Tibial nerve (tissue), 4 donors: Measurements from ENCODE around the gene SEPTIN1. TPM values are rescaled to one million over a fixed set of nuclear protein-coding genes. Genes with fewer than 3 reads are reported as not detected.

Experiments used
- DNase-seq, 2 donors: peaks; one replicate each; pipeline ENCODE4 v3.0.0-alpha.2; 2019; ENCODE audit warnings: low spot score in 2 of 2
- H3K27ac ChIP-seq, 4 donors: fragments of 200-600 bp; sonication (generic) in 3 of 4; one replicate each; pipeline ENCODE4 v1.5.1; 2017 to 2019; ENCODE audit warnings: mild to moderate bottlenecking in 1 of 4
- H3K27me3 ChIP-seq, 2 donors: fragments of 200-600 bp; sonication (generic) in 1 of 2; one replicate each; pipeline versions ENCODE4 v1.5.1 to v1.6.0; 2017 to 2019
- H3K36me3 ChIP-seq, 3 donors: fragments of 200-600 bp; sonication (generic); one replicate each; pipeline ENCODE4 v1.5.1; 2018 to 2019
- H3K4me1 ChIP-seq, 4 donors: fragments of 200-600 bp; sonication (generic) in 3 of 4; one replicate each; pipeline ENCODE4 v1.5.1; 2017 to 2019
- H3K4me3 ChIP-seq, 4 donors: fragments of 200-600 bp; sonication (generic) in 3 of 4; one replicate each; pipeline ENCODE4 v1.5.1; 2017 to 2019; ENCODE audit warnings: mild to moderate bottlenecking in 1 of 4, moderate library complexity in 1 of 4
- H3K9me3 ChIP-seq, 4 donors: fragments of 200-600 bp; sonication (generic) in 3 of 4; one replicate each; pipeline ENCODE4 v1.5.1; 2017 to 2019
- EP300 ChIP-seq, 2 donors: sonication (generic); formaldehyde crosslinking; IDR thresholded peaks; one replicate each; pipeline ENCODE4 v1.6.1; 2017; ENCODE audit warnings: antibody characterized with exemption in 2 of 2, mild to moderate bottlenecking in 1 of 2
- POLR2A ChIP-seq, 2 donors: fragments of 450-650 bp; IDR thresholded peaks; one replicate each; pipeline ENCODE4 v1.6.1; 2017; ENCODE audit warnings: antibody characterized with exemption in 2 of 2, mild to moderate bottlenecking in 2 of 2, moderate library complexity in 2 of 2
- WGBS, 2 donors: methylation state at CpG; one replicate each; pipeline ENCODE4 v1.1.5; 2018; 5-methylcytosine and 5-hydroxymethylcytosine counted together
- total RNA-seq, 4 donors: library from RNA; depleted of rRNA; stranded (reverse); fragments of >200 nt; gene quantifications; one replicate each; pipeline ENCODE4 v1.1.0, GENCODE V29; 2016
- TF ChIP-seq, protein P1 (sequence below), 5 experiments: fragments of 200-600 bp in 3 of 5; fragments of 450-650 bp in 2 of 5; sonication (generic) in 3 of 5; IDR thresholded peaks; one replicate each; pipeline ENCODE4 v1.5.1; 2016 to 2019; ENCODE audit warnings: antibody characterized with exemption in 5 of 5, mild to moderate bottlenecking in 3 of 5, moderate library complexity in 2 of 5

The SEPTIN1 gene
- total RNA-seq, 4 donors from 2014 or later: 1.4 to 4.8 (median 3.6) TPM; not detected in 1

DNA sequence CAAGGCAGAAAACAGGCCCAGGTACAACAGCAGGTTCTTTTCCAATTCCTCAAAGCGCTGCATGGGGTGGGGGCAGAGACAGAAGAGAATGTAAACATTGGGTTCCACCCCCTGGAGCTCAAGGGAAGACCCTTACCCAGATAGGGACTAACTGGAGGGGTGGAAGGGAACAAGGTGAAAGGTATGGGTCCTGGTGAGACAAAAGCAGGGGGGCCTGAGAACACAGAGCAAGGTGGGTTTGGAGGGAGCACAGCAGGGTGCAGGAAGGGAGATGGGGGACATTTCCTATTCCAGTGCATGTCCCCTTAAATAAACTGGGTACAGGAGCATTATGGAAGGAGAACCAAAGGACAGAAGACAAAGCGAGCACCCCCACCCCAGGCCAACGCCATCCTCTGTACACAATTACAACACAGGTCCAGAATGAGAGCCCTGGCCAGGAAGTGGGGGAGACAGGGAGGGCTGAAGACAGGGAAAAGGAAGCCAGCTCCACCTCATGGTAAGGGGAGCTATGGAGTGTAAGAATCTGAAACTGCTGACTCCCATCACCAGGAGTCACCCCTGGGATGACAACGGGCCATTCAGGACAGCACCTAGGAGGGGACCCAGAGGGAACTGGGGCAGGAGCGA is 25.2 kb downstream of the SEPTIN1 start:
- Histone ChIP-seq H3K4me3 (no peak overlapping the region), H3K36me3 (peaks cover 3 to 69% (median 12%) of the 10 kb centered on the region in 3 donors), H3K27me3 (no peaks in the 10 kb centered on the region), H3K9me3 (no peaks in the 10 kb centered on the region), H3K4me1 (peaks cover 0 to 48% (median 24%) of the 10 kb centered on the region in 4 donors), H3K27ac (peak overlapping the region in 1 of 4 donors; percentile 97)
- WGBS, 2 donors: 64 to 74% methylated on average over 5 of the region's 5 CpGs
- no peak for DNase-seq
- TF ChIP-seq, protein P1, sequence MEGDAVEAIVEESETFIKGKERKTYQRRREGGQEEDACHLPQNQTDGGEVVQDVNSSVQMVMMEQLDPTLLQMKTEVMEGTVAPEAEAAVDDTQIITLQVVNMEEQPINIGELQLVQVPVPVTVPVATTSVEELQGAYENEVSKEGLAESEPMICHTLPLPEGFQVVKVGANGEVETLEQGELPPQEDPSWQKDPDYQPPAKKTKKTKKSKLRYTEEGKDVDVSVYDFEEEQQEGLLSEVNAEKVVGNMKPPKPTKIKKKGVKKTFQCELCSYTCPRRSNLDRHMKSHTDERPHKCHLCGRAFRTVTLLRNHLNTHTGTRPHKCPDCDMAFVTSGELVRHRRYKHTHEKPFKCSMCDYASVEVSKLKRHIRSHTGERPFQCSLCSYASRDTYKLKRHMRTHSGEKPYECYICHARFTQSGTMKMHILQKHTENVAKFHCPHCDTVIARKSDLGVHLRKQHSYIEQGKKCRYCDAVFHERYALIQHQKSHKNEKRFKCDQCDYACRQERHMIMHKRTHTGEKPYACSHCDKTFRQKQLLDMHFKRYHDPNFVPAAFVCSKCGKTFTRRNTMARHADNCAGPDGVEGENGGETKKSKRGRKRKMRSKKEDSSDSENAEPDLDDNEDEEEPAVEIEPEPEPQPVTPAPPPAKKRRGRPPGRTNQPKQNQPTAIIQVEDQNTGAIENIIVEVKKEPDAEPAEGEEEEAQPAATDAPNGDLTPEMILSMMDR (IDR thresholded peaks at IDR 0.05): no peak
- TF ChIP-seq EP300 (IDR thresholded peaks at IDR 0.05) (no peak), POLR2A (IDR thresholded peaks at IDR 0.05) (no peak)

GRCh38 chr16:30356401-30357084 is 25.8 kb downstream of the SEPTIN1 start:
- Histone ChIP-seq H3K4me1 (peaks cover 0 to 54% (median 31%) of the 10 kb centered on the region in 4 donors), H3K36me3 (peaks cover 3 to 70% (median 12%) of the 10 kb centered on the region in 3 donors), H3K9me3 (no peaks in the 10 kb centered on the region), H3K4me3 (peak overlapping the region in 1 of 4 donors; percentile 99), H3K27me3 (no peaks in the 10 kb centered on the region), H3K27ac (peak overlapping the region in 3 of 4 donors; percentile 88 to 97 (median 97))
- TF ChIP-seq POLR2A (IDR thresholded peaks at IDR 0.05) (no peak), EP300 (IDR thresholded peaks at IDR 0.05) (no peak)
- TF ChIP-seq, protein P1 (IDR thresholded peaks at IDR 0.05): no peak
- no peak for DNase-seq
- 77 to 86% methylated on average over 9 to 12 of the region's 12 CpGs for WGBS, 2 donors

DNA sequence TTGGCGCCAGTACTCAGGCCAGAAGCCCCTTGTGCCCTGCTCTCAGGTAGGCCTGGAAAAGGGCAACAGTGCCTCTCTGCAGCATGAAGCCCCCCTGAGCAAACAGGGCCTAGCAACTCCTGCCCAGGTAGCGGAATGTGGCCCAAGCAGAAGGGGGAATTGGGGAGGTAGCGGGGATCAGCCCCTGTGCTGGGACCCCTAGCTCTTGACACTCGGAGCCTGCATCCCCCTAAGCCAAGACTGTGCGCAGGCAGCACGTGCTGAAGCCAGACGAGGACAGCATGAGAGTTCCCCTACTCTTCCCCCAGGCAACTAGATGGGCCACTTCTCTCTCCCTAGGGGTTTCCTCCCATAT is 26.4 kb downstream of the SEPTIN1 start:
- 55% methylated on average over 7 of the region's 7 CpGs for WGBS, 2 donors
- Histone ChIP-seq H3K4me3 (peak overlapping the region; percentile 52 to 99 (median 79)), H3K27ac (peak overlapping the region; percentile 88 to 97 (median 96)), H3K9me3 (no peaks in the 10 kb centered on the region), H3K27me3 (no peaks in the 10 kb centered on the region), H3K4me1 (peaks cover 0 to 58% (median 32%) of the 10 kb centered on the region in 4 donors), H3K36me3 (peaks cover 3 to 72% (median 12%) of the 10 kb centered on the region in 3 donors)
- no peak for DNase-seq
- TF ChIP-seq EP300 (IDR thresholded peaks at IDR 0.05) (no peak), POLR2A (IDR thresholded peaks at IDR 0.05) (no peak)
- TF ChIP-seq, protein P1 (IDR thresholded peaks at IDR 0.05): no peak

- WGBS, 2 donors: 0 to 1% methylated on average over 37 of the region's 45 CpGs
- H3K36me3 ChIP-seq: peaks cover 3 to 72% (median 12%) of the 10 kb centered on the region in 3 donors
Measured at GRCh38 chr16:30355144-30355953, 27.0 kb downstream of the SEPTIN1 start, which contains the start of gene CD2BP2. TSS of gene CD2BP2 (minus strand) at chr16:30355308. CDS start at chr16:30354681, 627 bp downstream.

More at GRCh38 chr16:30355144-30355953, 27.0 kb downstream of the SEPTIN1 start, which contains the start of gene CD2BP2:
- H3K9me3 ChIP-seq: no peaks in the 10 kb centered on the region
- DNase-seq: peak; percentile 92 to 95
- peaks cover 0 to 58% (median 32%) of the 10 kb centered on the region in 4 donors for H3K4me1 ChIP-seq
- peak within 1 kb of the TSS; percentile 67 to 99 (median 84) for H3K4me3 ChIP-seq
- TF ChIP-seq, protein P1 (IDR thresholded peaks at IDR 0.05): no peak
- peak; percentile 42 to 67 for TF ChIP-seq POLR2A (IDR thresholded peaks at IDR 0.05)
- peak; percentile 95 to 97 for TF ChIP-seq EP300 (IDR thresholded peaks at IDR 0.05)
- no peaks in the 10 kb centered on the region for H3K27me3 ChIP-seq
- peak within 1 kb of the TSS; percentile 88 to 97 (median 96) for H3K27ac ChIP-seq
